ENCODE results near the gene RSU1.

DNA sequence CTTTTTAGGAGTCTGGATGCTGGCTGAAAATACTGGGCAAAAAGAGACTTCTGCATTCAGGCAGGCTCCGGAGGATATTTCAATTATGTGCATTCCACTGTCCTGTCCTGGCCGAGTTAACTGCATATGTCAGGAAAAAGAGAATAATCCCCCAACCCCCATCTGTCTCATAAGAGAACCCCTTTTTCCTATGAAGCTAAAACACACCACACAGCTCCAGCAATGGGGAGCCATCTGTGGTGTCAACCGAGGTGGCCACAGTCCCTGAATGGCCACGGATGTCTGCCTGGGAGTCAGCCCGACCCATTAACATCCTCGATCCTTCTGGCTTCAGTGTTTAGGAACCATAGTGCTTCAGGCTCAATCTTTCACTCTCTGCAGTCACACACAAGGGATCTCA is 70.4 kb downstream of the RSU1 start:
- no peak for TF ChIP-seq POLR2A (IDR thresholded peaks at IDR 0.05)
- TF ChIP-seq, protein P1, sequence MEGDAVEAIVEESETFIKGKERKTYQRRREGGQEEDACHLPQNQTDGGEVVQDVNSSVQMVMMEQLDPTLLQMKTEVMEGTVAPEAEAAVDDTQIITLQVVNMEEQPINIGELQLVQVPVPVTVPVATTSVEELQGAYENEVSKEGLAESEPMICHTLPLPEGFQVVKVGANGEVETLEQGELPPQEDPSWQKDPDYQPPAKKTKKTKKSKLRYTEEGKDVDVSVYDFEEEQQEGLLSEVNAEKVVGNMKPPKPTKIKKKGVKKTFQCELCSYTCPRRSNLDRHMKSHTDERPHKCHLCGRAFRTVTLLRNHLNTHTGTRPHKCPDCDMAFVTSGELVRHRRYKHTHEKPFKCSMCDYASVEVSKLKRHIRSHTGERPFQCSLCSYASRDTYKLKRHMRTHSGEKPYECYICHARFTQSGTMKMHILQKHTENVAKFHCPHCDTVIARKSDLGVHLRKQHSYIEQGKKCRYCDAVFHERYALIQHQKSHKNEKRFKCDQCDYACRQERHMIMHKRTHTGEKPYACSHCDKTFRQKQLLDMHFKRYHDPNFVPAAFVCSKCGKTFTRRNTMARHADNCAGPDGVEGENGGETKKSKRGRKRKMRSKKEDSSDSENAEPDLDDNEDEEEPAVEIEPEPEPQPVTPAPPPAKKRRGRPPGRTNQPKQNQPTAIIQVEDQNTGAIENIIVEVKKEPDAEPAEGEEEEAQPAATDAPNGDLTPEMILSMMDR (IDR thresholded peaks at IDR 0.05), result no peak
